HG02970 (cell line): ENCODE measurements around the gene RCBTB1.

Experiments
- ATAC-seq: cut with Tn5 transposase; IDR thresholded peaks from one replicate; pipeline ENCODE4 v1.9.1; 2021; ENCODE audit warnings: mild to moderate bottlenecking, moderate library complexity, moderate number of reproducible peaks; ENCODE audit not compliant: unreplicated experiment, low FRiP score

RCBTB1 gene

DNA sequence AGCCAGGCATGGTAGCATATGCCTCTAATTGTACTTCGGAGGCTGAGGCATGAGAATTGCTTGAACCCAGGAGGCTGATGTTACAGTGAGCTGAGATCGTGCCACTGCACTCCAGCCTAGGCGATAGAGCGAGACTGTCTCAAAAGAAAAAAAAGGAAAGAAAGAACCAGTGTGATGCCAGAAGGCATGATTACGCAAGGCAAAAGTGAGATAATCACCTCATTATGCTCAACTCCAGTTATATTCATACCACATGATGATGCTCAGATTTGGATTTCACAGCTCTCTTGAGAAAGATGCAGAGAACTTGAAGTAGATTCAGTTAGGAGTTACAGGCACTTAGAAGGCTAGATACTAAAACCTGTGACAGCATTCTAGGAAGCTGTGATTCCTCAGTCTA lies 21.8 kb downstream of the RCBTB1 start:
- no peak for ATAC-seq

DNA sequence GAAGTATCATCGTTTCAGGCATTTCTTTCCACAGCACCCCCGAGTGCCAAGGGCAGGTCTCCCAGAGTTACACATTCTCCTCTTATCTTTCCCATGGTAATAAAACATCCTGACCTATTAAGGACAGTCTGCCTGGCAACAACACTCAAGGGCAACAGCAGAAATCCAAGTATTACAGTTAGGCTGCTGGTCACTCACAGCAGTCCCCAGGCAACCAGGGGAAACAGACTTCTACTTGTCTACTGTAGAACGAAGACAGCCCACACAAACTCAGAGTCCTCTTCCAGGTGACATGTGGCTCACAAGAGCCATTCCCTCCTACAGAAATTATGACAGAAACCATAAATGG lies 24.3 kb downstream of the RCBTB1 start:
- ATAC-seq = no peak

GRCh38 chr13:49560270-49561061 lies 24.9 kb downstream of the RCBTB1 start:
- ATAC-seq = no peak

DNA sequence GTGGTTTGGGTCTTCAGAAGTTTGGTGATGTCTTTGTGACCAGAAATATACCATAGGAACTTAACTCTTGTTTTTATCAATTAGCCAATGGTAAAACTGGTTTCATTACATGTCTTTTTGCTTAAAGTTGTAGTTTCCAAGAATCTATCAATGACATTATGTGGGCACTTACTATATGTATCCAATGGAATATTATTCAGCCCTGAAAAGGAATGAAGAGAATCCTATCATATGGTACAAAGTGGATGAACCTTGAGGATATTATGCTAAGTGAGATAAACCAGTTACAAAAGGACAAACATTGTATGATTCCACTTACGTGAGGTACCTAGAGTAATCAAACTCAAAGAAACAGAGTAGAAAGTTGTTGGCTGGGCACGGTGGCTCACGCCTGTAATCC lies 26.4 kb downstream of the RCBTB1 start:
- no peak for ATAC-seq

DNA sequence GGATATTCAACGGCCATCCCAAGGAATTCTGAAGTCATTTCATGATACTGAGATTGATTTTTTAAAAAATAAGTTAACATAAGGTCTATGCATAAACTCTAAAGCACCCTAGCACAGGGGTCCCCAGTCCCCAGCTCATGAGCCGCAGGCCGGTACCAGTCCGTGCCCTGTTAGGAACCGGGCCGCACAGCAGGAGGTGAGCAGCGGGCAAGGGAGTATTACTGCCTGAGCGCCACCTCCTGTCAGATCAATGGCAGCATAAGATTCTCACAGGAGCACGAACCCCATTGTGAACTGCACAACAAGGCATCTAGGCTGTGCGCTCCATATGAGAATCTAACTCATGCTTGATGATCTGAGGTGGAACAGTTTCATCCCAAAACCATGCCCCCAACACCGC lies 31.0 kb downstream of the RCBTB1 start:
- no peak for ATAC-seq

DNA sequence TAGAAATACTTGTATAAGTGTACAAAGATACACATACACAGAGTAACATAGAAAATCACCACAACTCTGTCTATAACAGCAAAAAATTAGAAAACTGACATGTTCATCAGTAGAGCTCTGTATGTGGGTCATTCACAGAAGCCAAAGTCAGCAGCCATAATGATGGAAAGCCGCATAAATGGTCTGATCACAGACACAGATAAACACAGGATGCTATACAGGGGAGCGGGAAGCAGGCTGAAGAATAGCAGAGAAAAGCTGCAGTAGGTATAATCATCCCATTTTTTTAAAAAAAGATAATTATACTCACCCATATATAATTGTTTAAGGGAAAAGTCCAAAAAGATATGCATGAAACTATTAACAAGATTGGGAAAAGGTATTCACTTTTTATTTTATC lies 31.5 kb downstream of the RCBTB1 start:
- ATAC-seq = no peak

DNA sequence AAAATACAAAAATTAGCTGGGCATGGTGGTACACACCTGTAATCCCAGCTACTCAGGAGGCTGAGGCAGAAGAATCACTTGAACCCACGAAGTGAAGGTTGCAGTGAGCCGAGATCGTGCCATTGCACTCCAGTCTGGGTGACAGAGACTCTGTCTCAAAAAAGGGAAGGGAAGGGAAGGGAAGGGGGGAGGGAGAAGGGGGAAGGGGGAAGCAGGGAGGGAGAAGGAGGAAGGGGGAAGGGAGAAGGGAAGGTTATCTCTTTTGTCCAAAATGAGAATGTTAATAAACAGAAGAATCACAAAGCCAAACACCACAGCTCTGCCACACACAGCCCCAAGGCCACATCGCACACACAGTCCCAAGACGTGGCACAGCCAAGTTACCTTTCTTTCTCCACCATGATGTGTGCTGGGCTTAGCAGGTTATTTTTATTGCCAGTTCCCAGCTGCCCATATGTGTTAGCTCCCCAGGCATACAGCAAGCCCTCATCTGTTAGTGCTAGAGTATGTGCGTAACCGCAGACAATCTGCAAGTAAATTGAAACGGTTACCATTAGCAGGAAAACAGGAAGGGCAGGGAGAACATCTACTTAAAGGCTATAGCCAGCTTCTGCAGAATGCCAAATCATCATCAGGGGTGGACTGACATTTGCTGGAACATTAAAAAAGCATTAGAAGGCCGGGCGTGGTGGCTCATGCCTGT lies 34.3 kb downstream of the RCBTB1 start:
- ATAC-seq = no peak

- no peak for ATAC-seq
Measured at GRCh38 chr13:49549289-49549688, 36.1 kb downstream of the RCBTB1 start.

DNA sequence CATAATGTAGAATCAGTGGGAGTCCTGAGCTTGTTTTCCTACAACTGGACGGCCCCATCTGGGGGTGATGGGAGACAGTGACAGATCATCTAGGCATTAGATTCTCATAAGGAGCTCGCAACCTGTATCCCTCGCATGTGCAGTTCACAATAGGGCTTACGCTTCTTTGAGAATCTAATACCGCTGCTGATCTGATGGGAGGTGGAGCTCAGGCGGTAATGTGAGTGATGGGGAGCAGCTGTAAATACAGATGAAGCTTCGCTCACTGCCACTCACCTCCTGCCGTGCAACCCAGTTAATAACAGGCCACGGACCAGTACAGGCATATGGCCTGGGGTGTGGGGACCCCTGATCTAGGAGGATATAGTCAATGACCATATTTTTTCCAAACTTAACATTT lies 38.8 kb downstream of the RCBTB1 start:
- ATAC-seq = no peak

- ATAC-seq = no peak
Measured at GRCh38 chr13:49545661-49546060, 39.7 kb downstream of the RCBTB1 start.

DNA sequence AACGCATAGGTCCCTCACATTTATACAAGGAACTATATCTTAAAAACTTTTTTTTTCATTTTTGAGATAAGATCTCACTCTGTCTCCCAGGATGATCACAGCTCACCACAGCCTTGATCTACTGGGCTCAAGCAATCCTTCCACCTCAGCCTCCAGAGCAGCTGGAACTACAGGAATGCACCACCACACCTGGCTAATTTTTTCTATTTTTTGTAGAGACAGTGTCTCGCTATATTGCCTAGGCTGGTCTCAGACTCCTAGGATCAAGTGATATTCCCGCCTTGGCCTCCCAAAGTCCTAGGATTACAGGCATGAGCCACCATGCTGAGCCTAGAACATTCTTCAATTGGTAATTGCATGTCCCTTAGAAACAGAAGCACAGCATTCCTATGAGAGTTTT lies 41.7 kb downstream of the RCBTB1 start:
- no peak for ATAC-seq

DNA sequence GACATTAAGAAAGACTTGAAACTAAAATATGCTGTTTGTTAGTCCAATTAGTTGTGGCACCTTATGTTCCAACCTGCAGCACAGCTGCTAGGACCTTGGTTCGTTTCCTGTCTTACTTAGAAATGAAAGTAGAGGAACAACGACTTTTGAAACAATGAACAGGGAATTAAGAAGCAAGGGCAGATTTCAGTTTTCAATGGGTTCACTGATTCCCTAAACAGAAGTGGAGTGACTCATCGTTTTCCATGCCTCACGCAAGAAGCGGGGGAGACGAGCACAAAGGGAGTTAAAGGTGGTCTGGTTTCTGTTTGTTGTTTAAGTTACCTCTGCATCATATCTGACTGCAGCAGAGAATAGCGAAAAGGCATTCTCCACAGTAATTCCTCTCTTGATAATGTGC lies 44.8 kb downstream of the RCBTB1 start:
- no peak for ATAC-seq

DNA sequence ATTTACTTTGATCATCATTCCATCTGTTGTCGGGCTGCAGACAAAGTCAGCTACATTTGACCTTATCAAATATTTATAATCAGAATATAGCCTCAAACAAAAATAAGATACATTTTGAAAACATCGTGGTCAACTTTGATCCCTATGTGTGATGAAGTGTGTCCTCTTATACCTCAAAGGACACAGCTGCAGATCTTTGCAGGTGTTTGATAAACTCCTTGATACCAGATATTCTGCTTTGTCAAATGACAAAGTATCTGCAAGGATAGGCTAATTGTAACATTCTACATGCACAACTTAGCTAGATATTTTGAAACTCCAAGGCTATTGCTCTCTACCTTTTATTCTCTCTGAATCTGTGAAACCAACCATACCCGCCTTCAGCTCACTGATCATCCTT lies 45.6 kb downstream of the RCBTB1 start:
- no peak for ATAC-seq

DNA sequence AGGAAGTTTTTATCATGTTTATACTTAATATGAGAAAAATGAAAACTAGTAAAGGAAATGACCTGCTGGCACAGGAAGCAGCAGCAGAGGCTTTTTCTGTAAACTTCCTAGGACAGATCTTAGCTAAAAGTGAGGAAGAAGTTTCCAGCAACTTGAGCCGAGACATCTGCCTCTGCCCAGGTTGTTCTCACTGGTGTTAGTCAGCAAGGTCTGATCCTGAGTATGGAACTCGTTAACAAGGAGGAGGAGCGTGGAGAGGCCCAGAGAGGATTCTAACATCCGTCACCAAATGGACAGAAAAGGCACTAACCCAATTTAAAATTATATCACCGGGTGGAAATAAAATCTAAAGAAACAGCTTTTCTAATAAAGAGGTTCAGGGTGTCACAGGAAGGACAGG lies 46.0 kb downstream of the RCBTB1 start:
- no peak for ATAC-seq

DNA sequence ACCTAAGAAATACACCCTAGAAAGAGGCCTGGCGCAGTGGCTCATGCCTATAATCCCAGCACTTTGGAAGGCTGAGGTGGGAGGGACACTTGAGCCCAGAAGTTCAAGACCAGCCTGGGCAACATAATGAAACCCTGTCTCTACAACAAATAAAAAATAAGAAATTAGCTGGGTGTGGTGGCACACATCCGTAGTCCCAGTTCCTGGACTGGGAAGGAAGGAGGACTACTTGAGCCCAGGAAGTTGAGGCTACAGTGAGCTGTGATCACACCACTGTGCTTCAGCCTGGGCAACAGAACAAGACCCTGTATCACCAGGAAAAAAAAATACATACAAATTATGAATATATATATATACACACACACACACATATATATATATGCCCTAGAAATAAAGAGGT lies 47.0 kb downstream of the RCBTB1 start:
- ATAC-seq = no peak

DNA sequence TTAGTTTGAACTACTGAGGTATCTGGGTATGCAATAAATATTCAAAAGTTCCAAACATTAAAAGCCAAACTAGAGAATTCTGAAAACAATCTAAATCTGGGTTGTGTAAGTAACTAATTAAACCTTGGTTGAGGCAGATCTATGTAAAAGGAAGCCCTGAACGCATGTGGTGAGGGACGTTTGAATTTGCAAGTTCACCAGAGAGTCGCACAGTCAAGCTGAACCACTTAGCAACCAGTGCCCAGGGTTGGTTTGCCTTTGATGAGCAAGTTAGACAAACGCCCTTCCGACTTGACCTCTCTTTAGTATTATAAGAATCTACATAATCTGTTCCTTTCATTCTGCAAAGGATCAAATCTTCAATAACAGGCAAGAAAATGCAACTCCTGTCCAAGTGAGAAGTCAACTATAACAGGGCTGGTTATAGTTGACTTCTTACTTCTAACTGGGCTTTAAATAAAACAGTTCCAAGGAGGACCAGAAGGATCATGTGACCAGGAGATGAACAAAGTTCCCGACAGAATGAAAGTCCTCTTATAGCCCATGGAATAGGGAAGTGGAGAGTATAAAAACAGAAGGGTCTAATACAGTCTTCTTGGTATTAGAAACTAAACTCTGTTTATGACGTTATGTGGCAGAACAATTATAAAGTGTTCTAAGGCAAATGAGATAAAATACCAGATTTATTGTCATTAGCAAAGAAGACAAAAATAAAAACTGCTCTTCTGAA lies 49.0 kb downstream of the RCBTB1 start:
- ATAC-seq = no peak

DNA sequence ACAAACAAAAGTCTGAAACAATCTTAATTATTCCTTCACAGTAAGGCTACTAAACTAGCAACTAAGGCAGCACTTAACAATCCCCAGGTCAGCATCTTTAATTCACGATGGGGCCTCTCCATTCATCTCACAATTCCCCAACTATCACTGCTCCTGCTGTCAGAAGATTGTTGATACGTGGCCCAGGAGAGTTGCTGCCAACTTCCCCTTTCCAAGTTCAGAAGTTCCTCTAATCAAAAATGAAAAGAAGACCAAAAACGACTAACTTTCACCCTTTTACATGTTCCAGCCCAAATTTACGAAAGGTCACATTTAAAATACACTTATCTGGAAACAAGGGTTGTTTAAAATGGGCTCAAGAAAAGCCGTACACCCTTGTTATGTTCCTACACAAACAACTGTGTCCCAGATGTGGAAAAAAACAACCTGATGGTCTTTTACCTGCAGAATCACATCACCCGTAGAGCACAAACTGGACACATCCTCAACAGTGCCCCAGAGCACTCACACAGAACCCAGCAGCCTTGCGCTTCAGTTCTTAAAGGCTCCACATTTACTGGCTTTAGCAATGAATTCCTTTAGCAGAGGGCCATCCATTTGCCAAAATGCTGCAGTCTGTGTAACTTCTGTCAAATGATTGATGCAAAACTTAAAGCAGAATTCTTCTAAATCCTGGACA lies 51.6 kb downstream of the RCBTB1 start:
- ATAC-seq = no peak

- ATAC-seq = no peak
Measured at GRCh38 chr13:49533011-49533410, 52.3 kb downstream of the RCBTB1 start.

DNA sequence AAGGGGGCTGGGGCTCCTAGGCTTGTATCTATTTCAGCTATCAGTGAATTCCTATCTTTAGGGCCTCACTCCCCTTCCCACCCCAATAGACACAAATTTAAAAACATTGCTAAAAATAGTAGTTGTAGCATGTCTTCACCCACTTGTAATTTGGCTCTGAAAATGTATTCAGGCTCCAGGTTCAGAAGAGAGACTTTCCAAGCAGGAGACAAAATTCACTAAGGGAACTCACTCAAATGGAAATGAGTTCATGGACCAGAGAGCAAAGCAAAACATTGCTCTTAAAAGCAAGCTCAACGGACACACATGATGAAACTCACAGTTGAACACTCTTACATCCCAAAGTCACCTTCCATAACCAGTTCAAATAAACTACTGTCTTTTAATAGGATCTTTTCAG lies 52.8 kb downstream of the RCBTB1 start:
- no peak for ATAC-seq

DNA sequence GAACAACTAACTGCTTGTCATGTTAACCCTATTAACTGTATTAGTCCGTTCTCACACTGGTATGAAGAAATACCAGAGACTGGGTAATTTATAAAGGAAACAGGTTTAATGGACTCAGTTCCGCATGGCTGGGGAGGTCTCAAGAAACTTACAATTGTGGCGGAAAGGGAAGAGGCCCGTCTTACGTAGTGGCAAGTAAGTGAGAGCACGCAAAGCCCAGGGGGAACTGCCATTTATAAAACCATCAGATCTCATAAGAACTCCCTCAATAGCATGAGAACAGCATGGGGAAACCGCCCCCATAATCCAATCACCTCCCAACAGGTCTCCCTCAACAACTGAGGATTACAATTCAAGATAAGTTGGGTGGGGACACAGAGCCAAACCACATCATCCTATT lies 54.9 kb downstream of the RCBTB1 start:
- ATAC-seq = no peak

- no peak for ATAC-seq
Measured at GRCh38 chr13:49528161-49528560, 57.2 kb downstream of the RCBTB1 start.
